Measurements from ENCODE around the gene PFN3. TPM values are rescaled to one million over a fixed set of nuclear protein-coding genes. Genes with fewer than 3 reads are reported as not detected.

PFN3 gene
- polyA plus RNA-seq, 4 donors: not detected

GRCh38 chr5:177427919-177428573 lies 27.6 kb upstream of the PFN3 start:
- 64 to 68% (median 64%) methylated on average over 11 of the region's 11 CpGs for WGBS, 3 donors
- FAIRE-seq: no peak
- H3K4me1 ChIP-seq (ENCODE audit: control insufficient read depth in 3 of 3, insufficient read depth in 2 of 3, low read depth in 1 of 3, low read length in 2 of 3): peaks cover 0 to 23% (median 13%) of the 10 kb centered on the region in 3 donors

DNA sequence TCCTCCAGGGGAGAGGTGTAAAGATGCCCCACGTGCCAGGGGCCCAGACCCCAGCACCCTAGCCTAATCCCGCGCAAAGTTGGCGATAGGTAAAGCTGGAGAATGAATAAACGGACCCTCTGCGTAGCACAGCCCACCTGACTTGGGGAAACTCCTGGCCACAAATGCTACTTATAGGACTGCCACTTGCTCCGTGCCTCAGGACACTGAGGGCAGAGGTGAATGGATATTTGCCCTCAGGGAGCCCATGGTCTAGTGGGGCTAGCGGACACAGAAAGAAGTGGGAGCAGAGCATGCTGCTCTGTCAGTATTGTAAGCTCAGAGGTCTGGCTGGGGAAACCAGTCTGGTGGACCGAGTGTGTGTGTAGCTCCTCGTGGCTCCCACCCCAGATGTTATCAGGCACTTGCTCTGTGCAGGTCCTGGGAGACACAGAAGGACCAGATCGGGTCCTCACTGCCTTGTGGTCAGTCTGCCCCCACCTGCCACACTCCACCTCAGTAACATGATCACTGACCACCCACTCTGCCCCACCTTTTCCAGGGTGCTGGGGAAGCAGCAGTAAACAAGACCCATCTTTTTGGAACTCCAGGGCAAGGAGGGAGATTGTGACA lies 26.9 kb upstream of the PFN3 start:
- peaks cover 0 to 23% (median 13%) of the 10 kb centered on the region in 3 donors for H3K4me1 ChIP-seq (ENCODE audit: control insufficient read depth in 3 of 3, insufficient read depth in 2 of 3, low read depth in 1 of 3, low read length in 2 of 3)

More at GRCh38 chr5:177427919-177428573, 27.6 kb upstream of the PFN3 start:
- peaks cover 4 to 40% (median 5%) of the 10 kb centered on the region in 3 donors for H3K36me3 ChIP-seq (ENCODE audit: control insufficient read depth in 3 of 3, insufficient read depth in 2 of 3, low read depth in 1 of 3, low read length in 3 of 3)
- H3K4me3 ChIP-seq (ENCODE audit: low read depth in 1 of 3, low read length in 3 of 3): peak overlapping the region in 2 of 3 donors; percentile 40 to 90
- H3K27ac ChIP-seq (ENCODE audit: low read depth in 1 of 3, low read length in 2 of 3): peak overlapping the region in 2 of 3 donors; percentile 6 to 98
- H3K27me3 ChIP-seq (ENCODE audit: control insufficient read depth in 3 of 3, insufficient read depth in 3 of 3, low read length in 3 of 3): no peaks in the 10 kb centered on the region
- DNase-seq: no peak
- H3K9me3 ChIP-seq (ENCODE audit: control insufficient read depth in 2 of 2, insufficient read depth in 1 of 2, low read depth in 1 of 2, low read length in 1 of 2): no peaks in the 10 kb centered on the region

GRCh38 chr5:177426566-177427210 lies 26.2 kb upstream of the PFN3 start, which contains the start of gene GRK6:
Gene GRK6, plus strand, starts transcription at chr5:177426676. Its CDS starts 170 bp downstream, at chr5:177426846.
- 0 to 1% (median 0%) methylated on average over 36 to 82 of the region's 82 CpGs for WGBS, 3 donors
- Histone ChIP-seq H3K4me1 (ENCODE audit: control insufficient read depth in 3 of 3, insufficient read depth in 2 of 3, low read depth in 1 of 3, low read length in 2 of 3) (peaks cover 0 to 23% (median 13%) of the 10 kb centered on the region in 3 donors), H3K27me3 (ENCODE audit: control insufficient read depth in 3 of 3, insufficient read depth in 3 of 3, low read length in 3 of 3) (no peaks in the 10 kb centered on the region), H3K27ac (ENCODE audit: low read depth in 1 of 3, low read length in 2 of 3) (peak within 1 kb of the TSS; percentile 88 to 100 (median 92)), H3K36me3 (ENCODE audit: control insufficient read depth in 3 of 3, insufficient read depth in 2 of 3, low read depth in 1 of 3, low read length in 3 of 3) (peaks cover 0 to 27% (median 0%) of the 10 kb centered on the region in 3 donors), H3K4me3 (ENCODE audit: low read depth in 1 of 3, low read length in 3 of 3) (peak within 1 kb of the TSS; percentile 70 to 90 (median 84)), H3K9me3 (ENCODE audit: control insufficient read depth in 2 of 2, insufficient read depth in 1 of 2, low read depth in 1 of 2, low read length in 1 of 2) (no peaks in the 10 kb centered on the region)
- DNase-seq (peak; percentile 65 to 79), FAIRE-seq (no peak)

More for the DNA sequence above, 26.9 kb upstream of the PFN3 start:
- H3K27ac ChIP-seq (ENCODE audit: low read depth in 1 of 3, low read length in 2 of 3): peak overlapping the region; percentile 59 to 98 (median 88)
- H3K27me3 ChIP-seq (ENCODE audit: control insufficient read depth in 3 of 3, insufficient read depth in 3 of 3, low read length in 3 of 3): no peaks in the 10 kb centered on the region
- no peak for FAIRE-seq
- H3K4me3 ChIP-seq (ENCODE audit: low read depth in 1 of 3, low read length in 3 of 3): peak overlapping the region; percentile 70 to 90 (median 84)
- DNase-seq: no peak
- peaks cover 1 to 33% (median 2%) of the 10 kb centered on the region in 3 donors for H3K36me3 ChIP-seq (ENCODE audit: control insufficient read depth in 3 of 3, insufficient read depth in 2 of 3, low read depth in 1 of 3, low read length in 3 of 3)
- H3K9me3 ChIP-seq (ENCODE audit: control insufficient read depth in 2 of 2, insufficient read depth in 1 of 2, low read depth in 1 of 2, low read length in 1 of 2): no peaks in the 10 kb centered on the region
- 6 to 9% (median 8%) methylated on average over 10 to 11 of the region's 11 CpGs for WGBS, 3 donors

- no peaks in the 10 kb centered on the region for H3K27me3 ChIP-seq (ENCODE audit: control insufficient read depth in 3 of 3, insufficient read depth in 3 of 3, low read length in 3 of 3)
- DNase-seq: peak; percentile 100
- peak overlapping the region in 2 of 3 donors; percentile 41 to 54 for H3K4me3 ChIP-seq (ENCODE audit: low read depth in 1 of 3, low read length in 3 of 3)
- peaks cover 0 to 23% (median 13%) of the 10 kb centered on the region in 3 donors for H3K4me1 ChIP-seq (ENCODE audit: control insufficient read depth in 3 of 3, insufficient read depth in 2 of 3, low read depth in 1 of 3, low read length in 2 of 3)
- peaks cover 0 to 20% (median 0%) of the 10 kb centered on the region in 3 donors for H3K36me3 ChIP-seq (ENCODE audit: control insufficient read depth in 3 of 3, insufficient read depth in 2 of 3, low read depth in 1 of 3, low read length in 3 of 3)
- 0% methylated on average over 44 to 52 of the region's 52 CpGs for WGBS, 3 donors
- peak overlapping the region; percentile 88 to 100 (median 92) for H3K27ac ChIP-seq (ENCODE audit: low read depth in 1 of 3, low read length in 2 of 3)
- H3K9me3 ChIP-seq (ENCODE audit: control insufficient read depth in 2 of 2, insufficient read depth in 1 of 2, low read depth in 1 of 2, low read length in 1 of 2): no peaks in the 10 kb centered on the region
- peak; percentile 53 for FAIRE-seq
Observed at GRCh38 chr5:177425801-177426565, 25.5 kb upstream of the PFN3 start.

DNA sequence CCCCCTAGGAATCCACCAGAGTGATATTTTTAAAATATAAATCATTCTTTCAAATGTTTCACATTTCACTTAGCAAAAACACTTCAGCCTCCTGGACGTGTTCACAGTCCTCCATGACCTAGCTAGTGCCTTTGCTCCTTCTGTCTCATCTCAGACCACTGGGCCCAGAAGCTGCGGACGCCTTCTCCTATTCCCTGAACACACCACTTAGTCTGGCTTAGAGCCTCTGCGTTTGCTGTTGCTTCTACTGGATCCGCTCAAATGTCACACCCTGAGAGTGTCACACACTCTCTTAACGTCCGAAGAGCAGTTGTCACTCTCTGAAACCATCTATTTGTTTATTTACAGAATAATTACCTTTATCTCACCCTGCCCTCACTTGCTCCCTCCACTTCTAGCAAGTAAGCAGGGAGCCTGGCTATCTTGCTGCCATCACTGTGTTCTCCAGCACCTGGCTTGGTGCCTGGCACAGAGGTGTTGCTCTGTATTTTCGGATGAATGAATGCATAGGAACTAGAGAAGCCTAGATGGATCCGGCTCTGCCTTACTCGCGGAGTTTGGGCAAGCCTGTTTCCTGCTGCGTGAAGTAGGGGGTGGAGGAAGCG lies 24.8 kb upstream of the PFN3 start:
- Histone ChIP-seq H3K27me3 (ENCODE audit: control insufficient read depth in 3 of 3, insufficient read depth in 3 of 3, low read length in 3 of 3) (no peaks in the 10 kb centered on the region), H3K36me3 (ENCODE audit: control insufficient read depth in 3 of 3, insufficient read depth in 2 of 3, low read depth in 1 of 3, low read length in 3 of 3) (peaks cover 0 to 13% (median 0%) of the 10 kb centered on the region in 3 donors), H3K9me3 (ENCODE audit: control insufficient read depth in 2 of 2, insufficient read depth in 1 of 2, low read depth in 1 of 2, low read length in 1 of 2) (no peaks in the 10 kb centered on the region), H3K4me1 (ENCODE audit: control insufficient read depth in 3 of 3, insufficient read depth in 2 of 3, low read depth in 1 of 3, low read length in 2 of 3) (peaks cover 0 to 23% (median 13%) of the 10 kb centered on the region in 3 donors), H3K27ac (ENCODE audit: low read depth in 1 of 3, low read length in 2 of 3) (peak overlapping the region; percentile 88 to 100 (median 92)), H3K4me3 (ENCODE audit: low read depth in 1 of 3, low read length in 3 of 3) (peak overlapping the region in 2 of 3 donors; percentile 25 to 54)
- 33 to 36% (median 35%) methylated on average over 13 of the region's 13 CpGs for WGBS, 3 donors
- FAIRE-seq (no peak), DNase-seq (peak in 1 of 2 donors; percentile 30)

GRCh38 chr5:177423671-177424070 lies 23.2 kb upstream of the PFN3 start:
- no peak overlapping the region for H3K4me3 ChIP-seq (ENCODE audit: low read depth in 1 of 3, low read length in 3 of 3)
- H3K36me3 ChIP-seq (ENCODE audit: control insufficient read depth in 3 of 3, insufficient read depth in 2 of 3, low read depth in 1 of 3, low read length in 3 of 3): peaks cover 0 to 2% (median 0%) of the 10 kb centered on the region in 3 donors
- 89 to 94% (median 93%) methylated on average over 2 of the region's 2 CpGs for WGBS, 3 donors
- H3K27ac ChIP-seq (ENCODE audit: low read depth in 1 of 3, low read length in 2 of 3): no peak overlapping the region
- peaks cover 0 to 23% (median 10%) of the 10 kb centered on the region in 3 donors for H3K4me1 ChIP-seq (ENCODE audit: control insufficient read depth in 3 of 3, insufficient read depth in 2 of 3, low read depth in 1 of 3, low read length in 2 of 3)
- H3K9me3 ChIP-seq (ENCODE audit: control insufficient read depth in 2 of 2, insufficient read depth in 1 of 2, low read depth in 1 of 2, low read length in 1 of 2): no peaks in the 10 kb centered on the region
- DNase-seq (no peak), FAIRE-seq (no peak)
- no peaks in the 10 kb centered on the region for H3K27me3 ChIP-seq (ENCODE audit: control insufficient read depth in 3 of 3, insufficient read depth in 3 of 3, low read length in 3 of 3)

- no peak overlapping the region for H3K4me3 ChIP-seq (ENCODE audit: low read depth in 1 of 3, low read length in 3 of 3)
- H3K36me3 ChIP-seq (ENCODE audit: control insufficient read depth in 3 of 3, insufficient read depth in 2 of 3, low read depth in 1 of 3, low read length in 3 of 3): no peaks in the 10 kb centered on the region
- H3K9me3 ChIP-seq (ENCODE audit: control insufficient read depth in 2 of 2, insufficient read depth in 1 of 2, low read depth in 1 of 2, low read length in 1 of 2): no peaks in the 10 kb centered on the region
- whole genome bisulfite sequencing, 3 donors: 80 to 92% (median 92%) methylated on average over 6 of the region's 6 CpGs
- DNase-seq: no peak
- H3K27ac ChIP-seq (ENCODE audit: low read depth in 1 of 3, low read length in 2 of 3): no peak overlapping the region
- FAIRE-seq: no peak
- H3K4me1 ChIP-seq (ENCODE audit: control insufficient read depth in 3 of 3, insufficient read depth in 2 of 3, low read depth in 1 of 3, low read length in 2 of 3): peaks cover 0 to 6% (median 4%) of the 10 kb centered on the region in 3 donors
- H3K27me3 ChIP-seq (ENCODE audit: control insufficient read depth in 3 of 3, insufficient read depth in 3 of 3, low read length in 3 of 3): no peaks in the 10 kb centered on the region
Observed at GRCh38 chr5:177421062-177421798, 20.8 kb upstream of the PFN3 start.
